HG03520 (cell line): ENCODE data around the gene TOMM70.
A peak's percentile ranks its signal among the peaks of the same experiment; 100 is the strongest.
"Not testable (repeated sequence)": the region's sequence is repeated elsewhere in the genome, so short reads cannot be mapped to it uniquely, and the experiment has no call there.

ENCODE experiments used
- ATAC-seq: cut with Tn5 transposase; IDR thresholded peaks from one replicate; pipeline ENCODE4 v1.9.1; 2021; ENCODE audit warnings: mild to moderate bottlenecking, moderate library complexity; ENCODE audit not compliant: unreplicated experiment

Gene TOMM70

GRCh38 chr3:100366424-100366823, 34.5 kb downstream of the TOMM70 start:
- no peak for ATAC-seq

- no peak for ATAC-seq
Measured at GRCh38 chr3:100364421-100364820, 36.5 kb downstream of the TOMM70 start.

DNA sequence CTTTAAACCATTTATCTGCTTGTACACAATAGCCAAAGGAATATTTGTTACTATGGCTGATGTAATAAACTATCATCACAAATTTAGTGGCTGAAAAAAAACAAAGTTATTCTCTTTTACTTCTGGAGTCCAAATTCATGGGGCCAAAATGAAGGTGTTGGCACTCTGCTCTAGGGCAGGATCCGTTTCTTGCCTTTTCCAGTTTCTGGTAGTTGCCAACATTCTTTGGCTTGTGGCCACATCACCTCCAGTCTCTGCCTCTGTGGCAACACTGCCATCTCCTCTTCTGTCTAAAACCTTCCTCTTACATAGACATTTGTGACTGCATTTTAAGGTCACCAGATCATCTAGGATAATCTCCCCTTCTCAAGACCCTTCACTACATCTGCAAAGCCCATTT, 39.0 kb downstream of the TOMM70 start:
- ATAC-seq = no peak

- no peak for ATAC-seq
Measured at GRCh38 chr3:100360757-100361496, 40.0 kb downstream of the TOMM70 start.

- ATAC-seq = no peak
Measured at GRCh38 chr3:100359035-100359434, 41.9 kb downstream of the TOMM70 start.

- no peak for ATAC-seq
Measured at GRCh38 chr3:100358413-100358812, 42.5 kb downstream of the TOMM70 start.

DNA sequence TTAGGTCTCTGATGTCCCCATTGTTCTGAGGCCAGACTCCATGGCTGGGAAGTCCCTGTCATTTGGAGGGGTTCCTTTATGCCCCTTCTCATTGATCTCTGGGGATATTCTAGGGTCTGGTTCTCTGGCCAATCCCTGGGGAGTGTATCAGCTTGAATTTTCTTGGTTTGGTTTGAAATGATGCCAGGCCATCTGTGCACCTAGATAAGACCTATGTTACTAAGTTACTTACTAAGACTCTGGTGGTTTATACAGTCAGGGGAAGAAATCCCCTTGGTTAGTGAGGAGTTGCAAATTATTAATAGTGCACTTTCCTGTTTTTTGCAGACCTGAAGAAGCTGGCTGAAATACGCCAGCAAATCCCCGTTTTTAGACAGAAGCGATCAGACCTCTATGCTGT, 46.0 kb downstream of the TOMM70 start:
- ATAC-seq = no peak

DNA sequence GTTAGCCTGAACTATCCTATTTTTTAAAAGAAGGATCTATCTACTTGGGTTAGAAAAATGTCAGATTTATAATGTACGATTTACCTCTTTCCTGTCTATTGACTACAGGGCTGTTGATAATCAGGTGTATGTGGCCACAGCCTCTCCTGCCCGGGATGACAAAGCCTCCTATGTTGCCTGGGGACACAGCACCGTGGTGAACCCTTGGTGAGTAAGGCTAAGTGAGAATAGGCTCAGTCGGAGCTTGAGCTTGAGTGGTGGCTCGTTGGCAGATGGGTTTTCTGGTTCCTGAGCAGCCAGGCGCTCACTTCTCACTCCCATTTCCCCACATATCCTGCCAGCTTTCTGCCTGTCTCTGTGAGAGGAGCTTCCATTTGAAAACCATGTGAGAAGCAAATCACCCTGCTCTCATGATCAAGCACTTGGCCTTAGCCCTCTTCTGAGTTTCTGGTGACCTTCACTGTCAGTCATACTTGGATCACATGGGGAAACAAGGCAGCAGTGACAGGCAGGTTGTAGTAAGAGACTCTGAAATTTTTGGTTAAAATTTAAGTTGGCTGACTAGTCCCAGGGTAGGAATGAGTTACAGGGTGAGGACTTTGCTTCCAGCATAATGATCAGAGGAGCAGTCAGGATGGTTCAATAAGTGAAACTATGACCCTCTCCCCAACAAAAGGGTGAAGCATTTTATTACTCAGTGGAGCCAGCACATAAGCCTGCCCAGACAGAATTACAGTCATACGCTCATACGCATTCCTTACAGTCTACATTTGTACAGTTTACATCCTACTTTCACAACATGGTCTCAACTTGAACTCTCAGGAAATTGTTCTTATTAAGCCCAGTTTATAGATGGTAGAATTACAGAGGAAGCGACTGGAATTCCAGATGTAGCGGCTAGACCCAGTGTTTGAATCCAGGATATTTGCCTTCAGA, 48.3 kb downstream of the TOMM70 start:
- no peak for ATAC-seq

GRCh38 chr3:100351770-100352169, 49.1 kb downstream of the TOMM70 start:
- ATAC-seq = not testable (repeated sequence)

GRCh38 chr3:100348727-100349126, 52.2 kb downstream of the TOMM70 start:
- ATAC-seq = no peak

- ATAC-seq = no peak
Measured at GRCh38 chr3:100340527-100340926, 60.4 kb downstream of the TOMM70 start.

DNA sequence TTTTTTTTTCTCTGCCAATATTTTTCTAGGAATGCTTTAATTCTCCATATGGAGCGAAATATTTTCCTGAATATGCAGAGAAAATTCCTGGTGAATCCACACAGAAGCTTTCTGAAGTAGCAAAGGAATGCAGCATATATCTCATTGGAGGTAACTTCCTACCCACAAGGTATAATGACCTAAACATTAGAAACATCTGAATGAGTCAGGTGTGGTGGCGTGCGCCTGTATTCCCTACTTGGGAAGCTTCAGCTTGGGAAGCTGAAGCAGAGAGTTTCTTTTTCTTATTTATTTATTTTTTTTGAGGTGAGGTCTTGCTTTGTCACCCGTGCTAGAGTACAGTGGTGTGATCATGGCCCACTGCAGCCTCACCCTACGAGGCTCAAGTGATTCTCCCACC, 61.1 kb downstream of the TOMM70 start:
- ATAC-seq = no peak

DNA sequence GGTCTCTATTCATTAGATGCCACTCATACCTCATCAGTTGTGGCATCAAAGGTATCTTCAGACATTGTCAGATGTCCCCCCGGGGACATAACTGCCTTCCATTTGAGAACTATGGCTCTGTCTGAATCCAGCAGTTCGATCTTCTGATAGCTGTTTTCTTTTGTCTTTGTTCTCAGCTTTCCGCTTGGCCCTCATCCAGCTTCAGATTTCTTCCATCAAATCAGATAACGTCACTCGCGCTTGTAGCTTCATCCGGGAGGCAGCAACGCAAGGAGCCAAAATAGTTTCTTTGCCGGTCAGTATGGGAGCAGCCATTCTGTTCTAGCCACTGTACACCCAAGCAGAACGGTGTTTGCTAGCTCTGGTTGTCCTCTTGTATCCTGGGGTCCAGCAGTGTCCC, 62.0 kb downstream of the TOMM70 start:
- ATAC-seq = no peak

DNA sequence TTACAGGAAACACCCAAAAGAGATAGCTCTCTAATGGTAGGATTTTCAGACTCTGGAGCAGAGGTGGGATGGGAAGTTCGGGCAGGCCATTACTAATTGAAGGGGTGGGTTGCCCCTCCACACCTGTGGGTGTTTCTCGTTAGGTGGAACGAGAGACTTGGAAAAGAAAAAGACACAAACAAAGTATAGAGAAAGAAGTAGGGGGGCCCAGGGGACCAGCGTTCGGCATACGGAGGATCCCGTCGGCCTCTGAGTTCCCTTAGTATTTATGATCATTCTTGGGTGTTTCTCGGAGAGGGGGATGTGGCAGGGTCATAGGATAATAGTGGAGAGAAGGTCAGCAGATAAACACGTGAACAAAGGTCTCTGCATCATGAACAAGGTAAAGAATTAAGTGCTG, 64.7 kb downstream of the TOMM70 start:
- not testable (repeated sequence) for ATAC-seq

- ATAC-seq = peak; percentile 49
Measured at GRCh38 chr3:100335434-100335833, 65.5 kb downstream of the TOMM70 start.

GRCh38 chr3:100334488-100335351, 66.2 kb downstream of the TOMM70 start, which contains the start of gene NIT2:
Gene NIT2 (plus strand): TSS chr3:100334757. CDS start chr3:100334792, 35 bp downstream.
- ATAC-seq = peak; percentile 94

DNA sequence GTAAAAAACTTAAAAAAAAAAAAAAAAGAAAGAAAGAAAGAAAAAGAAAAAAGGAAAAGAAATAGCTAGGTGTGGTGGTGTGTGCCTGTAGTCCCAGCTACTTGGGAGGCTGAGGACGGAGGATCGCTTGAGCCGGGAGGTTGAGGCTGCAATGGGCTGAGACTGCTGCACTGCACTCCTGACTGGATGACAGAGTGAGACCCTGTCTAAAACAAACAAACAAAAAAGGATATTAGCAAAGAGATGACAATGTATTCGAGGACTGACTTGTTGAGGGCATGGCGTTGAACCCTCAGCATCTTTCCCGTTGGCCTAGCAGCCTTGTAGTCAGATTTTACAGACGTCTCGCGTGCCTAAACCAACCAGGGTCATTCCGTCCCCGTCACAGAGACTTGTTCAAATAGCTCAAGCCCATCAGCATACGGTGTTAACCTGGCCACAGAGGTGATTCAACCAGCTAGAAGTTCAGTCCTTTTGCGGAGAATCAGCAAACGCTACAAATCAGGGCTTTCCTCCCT, 66.9 kb downstream of the TOMM70 start:
- ATAC-seq = peak; percentile 23

- ATAC-seq = no peak
Measured at GRCh38 chr3:100333051-100333450, 67.8 kb downstream of the TOMM70 start.

- no peak for ATAC-seq
Measured at GRCh38 chr3:100331660-100332059, 69.2 kb downstream of the TOMM70 start.

GRCh38 chr3:100330651-100331050, 70.2 kb downstream of the TOMM70 start:
- ATAC-seq = no peak
